HepG2 (cell line): ENCODE results near the gene ART5. TPM values are rescaled to one million over a fixed set of nuclear protein-coding genes. Genes with fewer than 3 reads are reported as not detected.

ENCODE experiments used
- ATAC-seq: fragments of 200-7000 bp; cut with Tn5 transposase; 3 replicates; pipeline ENCODE4 v1.9.1; 2020; ENCODE audit warnings: mild to moderate bottlenecking, moderate library complexity
- BruUV-seq: library from RNA; stranded (reverse); fragments of 400-500 nt; replicated peaks from 2 replicates; lab custom pipeline; 2021; lab: Mats Ljungman, UMichigan
- CTCF ChIA-PET: fragments of 300-600 bp; formaldehyde crosslinking; extraction: SDS; loops from one replicate; lab custom pipeline; 2021; ENCODE audit warnings: low total read pairs, inconsistent platforms, low intra/inter-chr PET ratio; lab: Yijun Ruan, JAX
- POLR2A ChIA-PET: fragments of 350-600 bp; sonication (Branson Sonifier 250); formaldehyde crosslinking; loops from one replicate; lab custom pipeline; 2020; ENCODE audit warnings: antibody characterized with exemption, inconsistent platforms; lab: Yijun Ruan, JAX
- DNase-seq: peaks from one replicate; pipeline ENCODE4 v3.0.0-alpha.2; 2015; ENCODE audit warnings: low spot score
- FAIRE-seq: peaks from 3 replicates; lab custom pipeline; 2011; peaks lifted over from hg19 to GRCh38; lab: Jason Lieb, UNC
- H2AFZ ChIP-seq: one replicate; pipeline ENCODE4 v1.6.1; 2011; ENCODE audit warnings: low read length, inconsistent platforms
- H3K27ac ChIP-seq: fragments of 300-600 bp; 3 replicates; pipeline ENCODE4 v1.8.0; 2011; ENCODE audit warnings: mixed run types, mild to moderate bottlenecking, mixed read lengths, low read length, inconsistent platforms; ENCODE audit not compliant: insufficient read depth; ENCODE audit errors: extremely low read length
- H3K27me3 ChIP-seq, 2 experiments: fragments of 200-600 bp in 1 of 2; 2 replicates in 1 of 2; 3 replicates in 1 of 2; pipeline versions ENCODE4 v1.6.0 to v1.8.0; 2011; ENCODE audit warnings: low read length in 2 of 2, mild to moderate bottlenecking in 2 of 2, moderate library complexity in 2 of 2, inconsistent platforms in 1 of 2; ENCODE audit not compliant: insufficient read depth in 2 of 2, control insufficient read depth in 1 of 2
- H3K36me3 ChIP-seq, 2 experiments: fragments of 200-600 bp in 1 of 2; replicated peaks in 1 of 2; 2 replicates in 1 of 2; 3 replicates in 1 of 2; pipeline versions ENCODE4 v1.5.1 to v1.8.0; 2011; ENCODE audit warnings: low read length in 2 of 2, inconsistent platforms in 1 of 2; ENCODE audit not compliant: insufficient read depth in 2 of 2, control insufficient read depth in 1 of 2
- H3K4me1 ChIP-seq: 2 replicates; pipeline ENCODE4 v1.5.1; 2012; ENCODE audit warnings: low read length, inconsistent platforms; ENCODE audit not compliant: insufficient read depth
- H3K4me2 ChIP-seq: 2 replicates; pipeline ENCODE4 v1.6.0; 2011; ENCODE audit warnings: low read depth, low read length, inconsistent platforms
- H3K4me3 ChIP-seq, 3 experiments: fragments of 200-600 bp in 1 of 3; sonication (generic), shearing (Covaris generic) in 1 of 3; replicated peaks in 1 of 3; 2 replicates each; pipeline ENCODE4 v1.5.1; 2011 to 2016; ENCODE audit warnings: low read length in 3 of 3, inconsistent platforms in 2 of 3, low read depth in 2 of 3, mild to moderate bottlenecking in 2 of 3, control low read depth in 1 of 3, mixed read lengths in 1 of 3; ENCODE audit not compliant: insufficient read depth in 1 of 3
- H3K79me2 ChIP-seq: one replicate; pipeline ENCODE4 v1.6.1; 2011; ENCODE audit warnings: low read length, inconsistent platforms; ENCODE audit not compliant: insufficient read depth
- H3K9ac ChIP-seq: 2 replicates; pipeline ENCODE4 v1.6.0; 2011; ENCODE audit warnings: mild to moderate bottlenecking, low read depth, low read length, inconsistent platforms; ENCODE audit not compliant: insufficient read depth
- H3K9me3 ChIP-seq: 2 replicates; pipeline ENCODE4 v1.5.1; 2012; ENCODE audit warnings: mild to moderate bottlenecking, low read length
- H4K20me1 ChIP-seq: 2 replicates; pipeline ENCODE4 v1.6.0; 2011; ENCODE audit warnings: inconsistent platforms, mild to moderate bottlenecking, low read length, moderate library complexity; ENCODE audit not compliant: insufficient read depth
- DNMT3B ChIP-seq: conservative IDR thresholded peaks from 2 replicates; pipeline ENCODE4 v1.6.1; 2016; ENCODE audit warnings: missing biosample characterization, control low read depth
- ESRRA ChIP-seq: sonication (generic); formaldehyde crosslinking; IDR thresholded peaks from 2 replicates; pipeline ENCODE4 v1.5.1; 2020; ENCODE audit warnings: mild to moderate bottlenecking, low read depth, missing genetic modification reagents
- NFATC3 ChIP-seq: sonication (generic); formaldehyde crosslinking; IDR thresholded peaks from 2 replicates; pipeline ENCODE4 v1.5.1; 2020; ENCODE audit warnings: mild to moderate bottlenecking, missing genetic modification reagents
- NFIC ChIP-seq: IDR thresholded peaks from 2 replicates; pipeline ENCODE4 v1.6.1; 2012; ENCODE audit warnings: mild to moderate bottlenecking, low read length, inconsistent platforms
- SNAI1 ChIP-seq: sonication (generic); formaldehyde crosslinking; IDR thresholded peaks from 2 replicates; pipeline ENCODE4 v1.5.0; 2020; ENCODE audit warnings: mild to moderate bottlenecking, missing genetic modification reagents, borderline replicate concordance
- SP140L ChIP-seq: sonication (generic); formaldehyde crosslinking; IDR thresholded peaks from 2 replicates; pipeline ENCODE4 v1.4.0; 2020; ENCODE audit warnings: missing genetic modification reagents, borderline replicate concordance
- ZNF234 ChIP-seq: sonication (generic); formaldehyde crosslinking; conservative IDR thresholded peaks from 2 replicates; pipeline ENCODE4 v1.5.1; 2020; ENCODE audit warnings: mild to moderate bottlenecking, missing genetic modification reagents
- ZNF564 ChIP-seq: sonication (generic); formaldehyde crosslinking; IDR thresholded peaks from 2 replicates; pipeline ENCODE4 v1.8.1; 2023; ENCODE audit warnings: mild to moderate bottlenecking, missing genetic modification reagents
- ZNF629 ChIP-seq: sonication (generic); formaldehyde crosslinking; conservative IDR thresholded peaks from 2 replicates; pipeline ENCODE4 v1.5.0; 2020; ENCODE audit warnings: missing genetic modification reagents
- WGBS: methylation state at CpG from one replicate; pipeline ENCODE4 v1.1.6; 2017; ENCODE audit warnings: low lambda C conversion rate; 5-methylcytosine and 5-hydroxymethylcytosine counted together
- in situ Hi-C: cut with HindIII; loops from 2 replicates; pipeline ENCODE4 v1.10.0; 2017; ENCODE audit warnings: low pct_unique_long_range_greater_than_20kb; ENCODE audit not compliant: extremely low pct_ligation_motif_present
- intact Hi-C: fragments of 100-400 bp; cut with micrococcal nuclease; formaldehyde crosslinking; loops from one replicate; pipeline ENCODE4 v1.10.0; 2022; ENCODE audit not compliant: unreplicated experiment
- polyA plus RNA-seq, 8 experiments: library from polyadenylated mRNA; depleted of rRNA in 3 of 8; stranded (reverse) in 7 of 8; unstranded in 1 of 8; fragments of >200 nt; fragmentation: Illumina TruSeq in 4 of 8; extraction: Trizol in 4 of 8; gene quantifications; 2 replicates each; pipeline versions ENCODE4 v1.2.1 to v1.2.3, GENCODE V29; 2011 to 2016; ENCODE audit warnings: low read depth in 4 of 8, missing spikeins in 1 of 8, mixed read lengths in 1 of 8; ENCODE audit not compliant: insufficient read depth in 1 of 8
- total RNA-seq, 5 experiments: library from RNA; depleted of rRNA; stranded (reverse); fragments of >200 nt; fragmentation: Illumina TruSeq; extraction: Trizol; gene quantifications; 2 replicates each; pipeline ENCODE4 v1.2.3, GENCODE V29; 2016; ENCODE audit warnings: low read depth in 1 of 5
- TF ChIP-seq, protein P1 (sequence below): sonication (generic); formaldehyde crosslinking; IDR thresholded peaks from 2 replicates; pipeline ENCODE4 v1.8.0; 2022; ENCODE audit warnings: mild to moderate bottlenecking, missing genetic modification reagents, borderline replicate concordance
- TF ChIP-seq, protein P2 (sequence below): sonication (generic); formaldehyde crosslinking; IDR thresholded peaks from 2 replicates; pipeline ENCODE4 v1.8.1; 2023; ENCODE audit warnings: missing genetic modification reagents, inconsistent platforms, borderline replicate concordance
- TF ChIP-seq, protein P3 (sequence below): sonication (generic); formaldehyde crosslinking; IDR thresholded peaks from 2 replicates; pipeline ENCODE4 v1.9.0; 2021; ENCODE audit warnings: missing genetic modification reagents, mild to moderate bottlenecking, borderline replicate concordance

The ART5 gene
- total and polyA plus RNA-seq, 2 of the 13 experiments (the other 11 are each of a cell fraction or from before 2014, with no cell fraction given) = 0.55 to 0.93 TPM

DNA sequence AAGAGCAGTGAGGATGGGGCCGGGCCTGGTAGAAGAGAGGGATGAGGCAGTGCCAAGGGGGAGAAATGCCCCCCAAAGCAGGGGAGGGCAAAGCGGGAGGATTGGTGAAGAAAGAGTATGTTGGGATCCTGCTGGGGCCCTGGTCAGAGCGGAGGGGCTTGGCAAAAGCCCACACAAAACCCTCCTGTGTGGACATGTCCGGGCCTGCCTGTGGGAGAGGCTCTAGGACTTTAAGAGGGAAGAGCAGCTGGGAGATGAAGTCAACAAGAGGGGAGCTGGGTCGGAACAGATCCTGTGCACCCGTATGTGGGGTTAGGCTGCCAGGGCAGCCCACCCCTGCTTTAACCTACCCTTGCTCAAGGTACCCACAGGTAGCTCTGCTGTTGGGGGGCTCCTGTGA lies 25.8 kb downstream of the ART5 start (continued):
- no peak for TF ChIP-seq SP140L (CRISPR knock-in tag)
- no peak for TF ChIP-seq NFIC
- no peak for TF ChIP-seq SNAI1

DNA sequence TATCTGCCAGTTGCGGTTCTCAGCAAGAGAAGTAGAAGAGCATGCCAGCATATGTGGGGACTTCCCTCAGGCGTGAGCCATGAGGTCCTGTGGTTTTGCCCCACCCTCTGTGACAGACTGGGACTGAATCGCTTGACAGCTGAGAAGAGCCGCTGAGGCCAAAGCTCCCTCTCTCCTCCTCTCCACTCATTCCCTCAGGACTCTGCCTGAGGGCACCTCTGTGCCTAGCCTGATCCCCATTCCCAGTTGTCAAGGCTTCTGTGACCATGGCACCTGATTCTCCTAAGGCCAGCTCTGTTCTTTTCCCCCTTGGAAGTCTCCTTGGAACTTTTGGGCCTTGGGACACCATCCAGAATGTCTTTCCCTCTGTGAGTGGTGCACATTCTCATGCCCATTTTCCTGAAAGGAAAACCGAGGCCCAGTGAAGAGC lies 27.0 kb downstream of the ART5 start:
- ATAC-seq (no peak), DNase-seq (no peak), FAIRE-seq (no peak)
- H3K27me3 ChIP-seq = no peaks in the 10 kb centered on the region; a peak in 3 of 5 replicates
- H3K4me1 ChIP-seq = no peaks in the 10 kb centered on the region
- no peak overlapping the region for H3K4me3 ChIP-seq
- H2AFZ ChIP-seq = no peak overlapping the region
- no peaks in the 10 kb centered on the region; the same call in 1 of the 2 replicates for H4K20me1 ChIP-seq
- CTCF ChIA-PET = no interaction called here
- H3K4me2 ChIP-seq = no peak overlapping the region
- no peaks in the 10 kb centered on the region for H3K9me3 ChIP-seq
- POLR2A ChIA-PET = no interaction called here
- no peaks in the 10 kb centered on the region for H3K79me2 ChIP-seq
- no peak overlapping the region for H3K27ac ChIP-seq
- no peak overlapping the region for H3K9ac ChIP-seq
- TF ChIP-seq ZNF629 (CRISPR knock-in tag) (peak; percentile 67), ZNF564 (CRISPR knock-in tag) (no peak), ZNF234 (CRISPR knock-in tag) (no peak), ESRRA (CRISPR knock-in tag) (no peak), NFATC3 (CRISPR knock-in tag) (no peak), DNMT3B (no peak)
- TF ChIP-seq, protein P1, sequence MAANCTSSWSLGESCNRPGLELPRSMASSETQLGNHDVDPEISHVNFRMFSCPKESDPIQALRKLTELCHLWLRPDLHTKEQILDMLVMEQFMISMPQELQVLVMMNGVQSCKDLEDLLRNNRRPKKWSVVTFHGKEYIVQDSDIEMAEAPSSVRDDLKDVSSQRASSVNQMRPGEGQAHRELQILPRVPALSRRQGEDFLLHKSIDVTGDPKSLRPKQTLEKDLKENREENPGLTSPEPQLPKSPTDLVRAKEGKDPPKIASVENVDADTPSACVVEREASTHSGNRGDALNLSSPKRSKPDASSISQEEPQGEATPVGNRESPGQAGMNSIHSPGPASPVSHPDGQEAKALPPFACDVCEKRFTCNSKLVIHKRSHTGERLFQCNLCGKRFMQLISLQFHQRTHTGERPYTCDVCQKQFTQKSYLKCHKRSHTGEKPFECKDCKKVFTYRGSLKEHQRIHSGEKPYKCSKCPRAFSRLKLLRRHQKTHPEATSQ (CRISPR knock-in tag) = no peak
- TF ChIP-seq, protein P2, sequence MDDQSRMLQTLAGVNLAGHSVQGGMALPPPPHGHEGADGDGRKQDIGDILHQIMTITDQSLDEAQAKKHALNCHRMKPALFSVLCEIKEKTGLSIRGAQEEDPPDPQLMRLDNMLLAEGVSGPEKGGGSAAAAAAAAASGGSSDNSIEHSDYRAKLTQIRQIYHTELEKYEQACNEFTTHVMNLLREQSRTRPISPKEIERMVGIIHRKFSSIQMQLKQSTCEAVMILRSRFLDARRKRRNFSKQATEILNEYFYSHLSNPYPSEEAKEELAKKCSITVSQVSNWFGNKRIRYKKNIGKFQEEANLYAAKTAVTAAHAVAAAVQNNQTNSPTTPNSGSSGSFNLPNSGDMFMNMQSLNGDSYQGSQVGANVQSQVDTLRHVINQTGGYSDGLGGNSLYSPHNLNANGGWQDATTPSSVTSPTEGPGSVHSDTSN = no peak
- TF ChIP-seq, protein P3, sequence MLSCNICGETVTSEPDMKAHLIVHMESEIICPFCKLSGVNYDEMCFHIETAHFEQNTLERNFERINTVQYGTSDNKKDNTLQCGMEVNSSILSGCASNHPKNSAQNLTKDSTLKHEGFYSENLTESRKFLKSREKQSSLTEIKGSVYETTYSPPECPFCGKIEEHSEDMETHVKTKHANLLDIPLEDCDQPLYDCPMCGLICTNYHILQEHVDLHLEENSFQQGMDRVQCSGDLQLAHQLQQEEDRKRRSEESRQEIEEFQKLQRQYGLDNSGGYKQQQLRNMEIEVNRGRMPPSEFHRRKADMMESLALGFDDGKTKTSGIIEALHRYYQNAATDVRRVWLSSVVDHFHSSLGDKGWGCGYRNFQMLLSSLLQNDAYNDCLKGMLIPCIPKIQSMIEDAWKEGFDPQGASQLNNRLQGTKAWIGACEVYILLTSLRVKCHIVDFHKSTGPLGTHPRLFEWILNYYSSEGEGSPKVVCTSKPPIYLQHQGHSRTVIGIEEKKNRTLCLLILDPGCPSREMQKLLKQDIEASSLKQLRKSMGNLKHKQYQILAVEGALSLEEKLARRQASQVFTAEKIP (CRISPR knock-in tag) = no peak
- no peaks in the 10 kb centered on the region for H3K36me3 ChIP-seq
- in situ Hi-C loops = no loop called here
- BruUV-seq = no TSS peak
- intact Hi-C loops = no loop called here
- 17% methylated on average over 5 of the region's 5 CpGs for WGBS
